ENCODE measurements around the gene TTC7B.

TTC7B gene

DNA sequence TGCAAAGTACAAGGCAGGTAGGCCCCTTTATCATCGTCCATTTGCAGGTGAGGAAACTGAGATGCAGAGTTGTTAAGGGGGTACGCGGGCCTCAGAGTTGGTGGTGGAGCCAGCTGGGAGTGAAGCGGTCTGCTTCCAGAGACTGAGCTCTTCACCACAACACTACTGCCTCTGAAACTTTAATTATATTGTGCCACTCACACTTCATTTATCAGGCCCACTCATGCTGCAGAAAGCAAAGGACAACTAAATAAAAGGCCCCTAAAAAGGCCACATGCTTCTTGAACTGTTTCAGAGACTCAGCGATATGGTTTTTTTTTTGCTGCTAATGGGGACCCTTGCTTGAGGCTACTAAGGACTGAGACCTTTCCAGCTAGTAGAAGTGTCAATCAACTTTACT lies 153.1 kb downstream of the TTC7B start:
- no peak overlapping the region for H3K4me3 ChIP-seq (ENCODE audit: insufficient read length, low read depth)
- H3K4me1 ChIP-seq (ENCODE audit: insufficient read depth, insufficient read length): peaks cover 3% of the 10 kb centered on the region
- no peak overlapping the region for H3K9ac ChIP-seq (ENCODE audit: insufficient read length, low read depth)
- H3K27me3 ChIP-seq (ENCODE audit: insufficient read depth, insufficient read length): no peaks in the 10 kb centered on the region
- no peak for TF ChIP-seq SUZ12 (IDR thresholded peaks at IDR 0.05; ENCODE audit: extremely low read depth, insufficient read depth, insufficient read length)
- no peak for TF ChIP-seq ZNF274 (IDR thresholded peaks at IDR 0.05; ENCODE audit: low read depth, low read length)
- no peak for TF ChIP-seq YY1 (IDR thresholded peaks at IDR 0.05; ENCODE audit: insufficient read depth, insufficient read length)
- H3K9me3 ChIP-seq (ENCODE audit: insufficient read depth, low read length): no peaks in the 10 kb centered on the region
- H3K36me3 ChIP-seq (ENCODE audit: insufficient read depth, insufficient read length, low read length): no peaks in the 10 kb centered on the region
- DNase-seq (ENCODE audit: low read depth, low spot score): no peak

DNA sequence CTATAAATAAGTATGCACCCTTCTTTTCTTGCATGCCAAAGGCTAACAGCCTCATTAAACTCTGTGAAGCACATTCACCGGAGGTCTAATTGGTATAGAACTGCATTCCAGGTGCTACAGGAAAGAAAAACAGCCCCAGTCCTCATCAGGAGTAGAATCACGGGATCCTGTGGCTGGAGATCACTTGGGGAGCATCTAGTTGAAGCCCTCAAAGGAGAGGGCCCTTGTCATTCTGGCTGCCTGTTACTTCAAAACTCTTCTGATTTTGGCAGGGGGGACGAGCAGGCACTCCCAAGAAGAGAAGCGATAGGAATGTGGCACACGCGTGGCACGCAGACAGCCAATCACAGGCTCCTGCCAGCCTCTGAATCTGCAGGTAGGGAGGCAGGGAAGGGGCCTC lies 154.4 kb downstream of the TTC7B start:
- H3K27me3 ChIP-seq (ENCODE audit: insufficient read depth, insufficient read length): no peaks in the 10 kb centered on the region
- peaks cover 3% of the 10 kb centered on the region for H3K4me1 ChIP-seq (ENCODE audit: insufficient read depth, insufficient read length)
- no peaks in the 10 kb centered on the region for H3K36me3 ChIP-seq (ENCODE audit: insufficient read depth, insufficient read length, low read length)
- no peak overlapping the region for H3K4me3 ChIP-seq (ENCODE audit: insufficient read length, low read depth)
- TF ChIP-seq SUZ12 (IDR thresholded peaks at IDR 0.05; ENCODE audit: extremely low read depth, insufficient read depth, insufficient read length) (no peak), ZNF274 (IDR thresholded peaks at IDR 0.05; ENCODE audit: low read depth, low read length) (no peak), YY1 (IDR thresholded peaks at IDR 0.05; ENCODE audit: insufficient read depth, insufficient read length) (no peak)
- H3K9me3 ChIP-seq (ENCODE audit: insufficient read depth, low read length): no peaks in the 10 kb centered on the region
- no peak overlapping the region for H3K9ac ChIP-seq (ENCODE audit: insufficient read length, low read depth)
- DNase-seq (ENCODE audit: low read depth, low spot score): no peak

DNA sequence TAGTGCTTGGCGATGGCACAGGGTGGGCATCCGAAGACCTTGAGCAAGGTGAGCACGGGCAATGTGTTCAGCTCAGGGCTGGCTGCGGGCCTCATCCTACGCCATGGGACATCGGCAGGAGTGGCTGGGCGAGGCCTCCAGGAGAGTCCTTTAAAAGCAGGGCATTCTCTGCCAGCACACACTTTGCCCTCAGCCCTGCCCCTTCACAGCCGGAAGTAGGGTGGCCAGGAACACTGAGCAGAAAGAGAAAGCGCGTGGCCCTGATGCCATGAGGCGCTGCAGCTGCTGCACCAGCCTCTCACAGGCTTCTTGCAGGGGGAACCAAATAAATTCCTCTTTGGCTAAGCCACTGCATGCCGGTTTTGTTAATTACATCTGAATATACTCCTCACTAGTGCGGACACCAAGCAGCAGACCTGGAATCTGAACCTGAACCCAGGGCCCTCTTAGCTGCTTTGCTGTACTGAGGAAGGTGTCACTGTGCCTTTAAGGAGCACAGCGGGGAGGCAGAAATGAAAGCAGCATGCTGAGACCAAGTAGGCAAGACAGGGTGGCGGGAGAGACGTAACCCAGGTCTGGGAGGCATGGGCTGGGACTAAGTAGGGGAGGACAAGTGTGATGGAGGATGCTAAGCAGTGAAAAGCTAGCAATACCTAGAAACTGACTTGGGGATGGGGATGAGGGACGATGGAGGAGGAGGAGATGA lies 155.2 kb downstream of the TTC7B start:
- H3K9me3 ChIP-seq (ENCODE audit: insufficient read depth, low read length): no peaks in the 10 kb centered on the region
- TF ChIP-seq YY1 (IDR thresholded peaks at IDR 0.05; ENCODE audit: insufficient read depth, insufficient read length): no peak
- no peak for TF ChIP-seq ZNF274 (IDR thresholded peaks at IDR 0.05; ENCODE audit: low read depth, low read length)
- no peak for TF ChIP-seq SUZ12 (IDR thresholded peaks at IDR 0.05; ENCODE audit: extremely low read depth, insufficient read depth, insufficient read length)
- H3K4me1 ChIP-seq (ENCODE audit: insufficient read depth, insufficient read length): peaks cover 3% of the 10 kb centered on the region
- no peak overlapping the region for H3K4me3 ChIP-seq (ENCODE audit: insufficient read length, low read depth)
- H3K36me3 ChIP-seq (ENCODE audit: insufficient read depth, insufficient read length, low read length): no peaks in the 10 kb centered on the region
- DNase-seq (ENCODE audit: low read depth, low spot score): no peak
- H3K27me3 ChIP-seq (ENCODE audit: insufficient read depth, insufficient read length): no peaks in the 10 kb centered on the region
- no peak overlapping the region for H3K9ac ChIP-seq (ENCODE audit: insufficient read length, low read depth)

DNA sequence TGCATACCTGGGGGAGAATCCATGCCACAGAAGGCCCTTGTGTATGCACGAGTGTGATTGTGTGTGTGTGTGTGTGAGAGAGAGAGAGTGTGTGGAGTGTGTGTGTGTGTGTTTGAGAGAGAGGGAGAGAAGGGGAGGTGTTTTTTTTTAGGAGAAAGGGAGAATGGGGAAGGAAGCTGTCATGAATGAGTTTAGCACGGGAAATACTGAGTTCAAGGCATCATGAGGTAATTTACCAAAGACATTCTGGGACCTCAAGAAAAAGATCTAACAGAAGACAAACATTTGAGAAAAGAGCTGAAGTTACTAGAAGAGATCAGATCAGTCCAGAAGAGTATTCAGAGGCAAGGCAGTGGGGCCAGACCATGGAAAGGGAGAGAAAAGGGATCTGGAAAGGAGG lies 157.1 kb downstream of the TTC7B start:
- DNase-seq (ENCODE audit: low read depth, low spot score): no peak
- H3K36me3 ChIP-seq (ENCODE audit: insufficient read depth, insufficient read length, low read length): peaks cover 3% of the 10 kb centered on the region
- no peaks in the 10 kb centered on the region for H3K9me3 ChIP-seq (ENCODE audit: insufficient read depth, low read length)
- no peak overlapping the region for H3K4me3 ChIP-seq (ENCODE audit: insufficient read length, low read depth)
- no peak overlapping the region for H3K9ac ChIP-seq (ENCODE audit: insufficient read length, low read depth)
- peaks cover 3% of the 10 kb centered on the region for H3K4me1 ChIP-seq (ENCODE audit: insufficient read depth, insufficient read length)
- no peaks in the 10 kb centered on the region for H3K27me3 ChIP-seq (ENCODE audit: insufficient read depth, insufficient read length)
- TF ChIP-seq YY1 (IDR thresholded peaks at IDR 0.05; ENCODE audit: insufficient read depth, insufficient read length) (no peak), ZNF274 (IDR thresholded peaks at IDR 0.05; ENCODE audit: low read depth, low read length) (no peak), SUZ12 (IDR thresholded peaks at IDR 0.05; ENCODE audit: extremely low read depth, insufficient read depth, insufficient read length) (no peak)

DNA sequence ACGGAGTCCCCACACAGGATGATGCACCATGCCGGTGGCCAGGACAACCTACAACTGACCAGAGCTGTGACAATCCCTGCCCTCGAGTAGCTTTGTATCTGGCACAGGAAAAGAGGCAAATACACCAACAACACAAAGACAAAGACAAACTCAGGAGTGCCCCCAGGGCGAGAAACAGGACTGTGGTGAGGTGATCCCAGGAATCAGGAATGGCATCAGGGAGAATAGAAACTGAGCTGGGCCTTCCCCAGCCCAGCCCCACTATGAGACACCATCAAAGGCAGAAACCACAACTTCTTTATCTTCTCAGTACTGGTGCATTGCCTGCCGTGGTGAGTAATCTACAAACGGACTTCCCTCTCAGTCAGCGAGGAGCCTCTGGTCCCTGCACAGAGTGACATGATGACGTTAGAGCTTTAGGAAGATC lies 157.7 kb downstream of the TTC7B start:
- peaks cover 3% of the 10 kb centered on the region for H3K4me1 ChIP-seq (ENCODE audit: insufficient read depth, insufficient read length)
- no peaks in the 10 kb centered on the region for H3K9me3 ChIP-seq (ENCODE audit: insufficient read depth, low read length)
- no peak for DNase-seq (ENCODE audit: low read depth, low spot score)
- H3K27me3 ChIP-seq (ENCODE audit: insufficient read depth, insufficient read length): no peaks in the 10 kb centered on the region
- peaks cover 3% of the 10 kb centered on the region for H3K36me3 ChIP-seq (ENCODE audit: insufficient read depth, insufficient read length, low read length)
- TF ChIP-seq SUZ12 (IDR thresholded peaks at IDR 0.05; ENCODE audit: extremely low read depth, insufficient read depth, insufficient read length) (no peak), ZNF274 (IDR thresholded peaks at IDR 0.05; ENCODE audit: low read depth, low read length) (no peak), YY1 (IDR thresholded peaks at IDR 0.05; ENCODE audit: insufficient read depth, insufficient read length) (no peak)
- no peak overlapping the region for H3K9ac ChIP-seq (ENCODE audit: insufficient read length, low read depth)
- no peak overlapping the region for H3K4me3 ChIP-seq (ENCODE audit: insufficient read length, low read depth)

DNA sequence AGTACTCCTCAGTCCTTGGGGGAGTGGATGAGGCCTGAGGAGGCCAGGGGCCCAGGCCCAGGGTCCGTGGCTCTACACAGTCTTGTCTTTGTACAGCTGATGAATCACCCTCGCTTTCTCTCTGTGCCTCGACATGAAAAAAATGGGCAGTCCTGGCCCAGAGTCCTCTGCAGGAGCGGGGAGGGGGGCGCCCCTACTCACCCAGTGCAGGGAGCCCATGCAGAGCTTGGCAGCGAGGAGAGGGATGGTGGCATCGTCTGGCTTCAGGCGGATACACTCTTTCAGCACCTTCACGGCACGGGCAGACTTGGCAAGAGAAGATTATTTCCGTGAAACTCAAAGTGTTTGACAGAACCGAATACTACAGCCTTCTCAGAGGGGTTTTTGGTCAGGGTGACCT lies 159.3 kb downstream of the TTC7B start:
- Histone ChIP-seq H3K9me3 (ENCODE audit: insufficient read depth, low read length) (no peaks in the 10 kb centered on the region), H3K36me3 (ENCODE audit: insufficient read depth, insufficient read length, low read length) (peaks cover 8% of the 10 kb centered on the region), H3K4me1 (ENCODE audit: insufficient read depth, insufficient read length) (peaks cover 5% of the 10 kb centered on the region), H3K4me3 (ENCODE audit: insufficient read length, low read depth) (no peak overlapping the region), H3K9ac (ENCODE audit: insufficient read length, low read depth) (no peak overlapping the region), H3K27me3 (ENCODE audit: insufficient read depth, insufficient read length) (no peaks in the 10 kb centered on the region)
- TF ChIP-seq ZNF274 (IDR thresholded peaks at IDR 0.05; ENCODE audit: low read depth, low read length): no peak
- TF ChIP-seq SUZ12 (IDR thresholded peaks at IDR 0.05; ENCODE audit: extremely low read depth, insufficient read depth, insufficient read length): no peak
- TF ChIP-seq YY1 (IDR thresholded peaks at IDR 0.05; ENCODE audit: insufficient read depth, insufficient read length): no peak
- no peak for DNase-seq (ENCODE audit: low read depth, low spot score)

DNA sequence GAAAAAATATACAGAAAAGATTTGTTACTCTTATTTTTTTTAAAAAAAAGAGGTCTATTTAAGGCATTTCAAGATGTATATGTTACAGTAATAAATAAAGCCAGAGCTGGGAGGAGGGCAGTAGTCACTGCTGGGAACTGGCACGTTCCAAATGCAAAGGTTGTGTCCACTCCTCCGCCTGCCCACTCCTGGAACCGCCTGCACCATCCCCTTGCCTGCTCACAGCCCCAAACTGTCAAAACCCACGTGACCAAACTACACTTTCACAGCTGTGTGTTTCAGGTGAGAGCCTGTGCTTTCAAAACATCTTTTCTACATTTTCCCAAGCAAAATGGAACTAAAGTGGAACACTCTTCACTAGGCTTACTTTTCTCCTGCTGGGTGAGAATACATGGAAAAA lies 160.4 kb downstream of the TTC7B start:
- Histone ChIP-seq H3K4me3 (ENCODE audit: insufficient read length, low read depth) (no peak overlapping the region), H3K36me3 (ENCODE audit: insufficient read depth, insufficient read length, low read length) (peaks cover 8% of the 10 kb centered on the region), H3K27me3 (ENCODE audit: insufficient read depth, insufficient read length) (no peaks in the 10 kb centered on the region), H3K9me3 (ENCODE audit: insufficient read depth, low read length) (no peaks in the 10 kb centered on the region), H3K9ac (ENCODE audit: insufficient read length, low read depth) (no peak overlapping the region), H3K4me1 (ENCODE audit: insufficient read depth, insufficient read length) (peaks cover 2% of the 10 kb centered on the region)
- no peak for DNase-seq (ENCODE audit: low read depth, low spot score)
- TF ChIP-seq YY1 (IDR thresholded peaks at IDR 0.05; ENCODE audit: insufficient read depth, insufficient read length): no peak

Measured in NT2/D1 (cell line).